GM18526 (cell line): Measurements from ENCODE around the gene KDM3A.

Source experiments
- POLR2A ChIP-seq: IDR thresholded peaks from 3 replicates; pipeline ENCODE4 v1.6.1; 2011; ENCODE audit not compliant: insufficient read length; ENCODE audit errors: extremely low read depth

Gene KDM3A

DNA sequence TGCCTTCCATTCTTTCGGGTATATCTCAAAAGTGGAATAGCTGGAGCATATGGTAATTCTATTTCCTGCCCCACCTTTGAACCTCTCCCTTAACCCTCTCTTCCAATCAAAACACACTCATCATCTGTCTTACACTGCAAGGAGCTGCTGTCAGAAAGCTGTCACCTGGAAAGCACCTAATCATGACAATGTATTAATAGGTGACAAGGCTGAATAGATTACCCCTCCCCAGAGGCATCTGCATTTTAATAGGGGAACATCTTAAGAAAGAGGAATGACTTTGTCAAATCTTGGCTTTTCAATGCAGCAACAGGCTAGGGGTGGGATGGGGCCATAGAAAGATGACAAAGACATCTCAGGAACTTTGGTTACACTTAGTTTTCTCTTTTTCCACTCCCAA is 80.8 kb downstream of the KDM3A start:
- no peak for TF ChIP-seq POLR2A

DNA sequence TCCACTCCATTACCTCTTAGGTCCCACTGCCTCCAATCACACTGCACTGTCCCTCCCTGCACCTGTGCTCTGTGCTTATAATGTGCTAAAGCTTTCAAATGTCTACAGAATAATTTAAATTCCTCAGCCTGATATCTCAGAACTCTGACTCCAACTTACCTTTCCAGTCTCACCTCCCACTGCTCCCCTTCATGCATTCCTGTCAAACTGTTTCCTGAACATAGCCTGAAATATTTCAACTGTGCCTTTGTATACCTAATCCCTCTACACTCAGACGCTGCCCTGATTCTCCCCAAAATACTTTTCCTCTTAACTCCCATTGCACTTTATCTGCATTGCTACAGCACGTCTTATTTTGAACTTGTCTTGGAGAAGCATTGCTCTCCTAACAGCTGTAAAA is 81.5 kb downstream of the KDM3A start:
- no peak for TF ChIP-seq POLR2A

DNA sequence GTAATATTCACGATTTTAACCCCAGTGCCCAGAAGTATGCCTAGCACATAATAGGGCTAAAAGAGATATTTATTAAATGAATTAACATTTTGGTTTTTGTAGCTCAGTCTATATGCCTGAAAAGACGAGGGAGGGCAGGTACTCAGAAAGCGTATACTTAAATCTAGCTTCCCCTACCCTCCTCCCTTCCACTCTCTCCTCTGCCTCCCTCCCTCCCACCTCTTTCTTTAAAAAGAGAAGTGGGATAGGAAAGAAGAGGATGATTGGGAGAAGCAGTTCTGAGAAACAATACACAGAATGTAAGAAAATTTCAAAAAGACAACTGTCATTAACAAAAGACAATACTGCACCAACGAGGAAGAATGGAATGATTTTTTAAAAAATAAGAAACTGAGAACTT is 82.3 kb downstream of the KDM3A start:
- no peak for TF ChIP-seq POLR2A

DNA sequence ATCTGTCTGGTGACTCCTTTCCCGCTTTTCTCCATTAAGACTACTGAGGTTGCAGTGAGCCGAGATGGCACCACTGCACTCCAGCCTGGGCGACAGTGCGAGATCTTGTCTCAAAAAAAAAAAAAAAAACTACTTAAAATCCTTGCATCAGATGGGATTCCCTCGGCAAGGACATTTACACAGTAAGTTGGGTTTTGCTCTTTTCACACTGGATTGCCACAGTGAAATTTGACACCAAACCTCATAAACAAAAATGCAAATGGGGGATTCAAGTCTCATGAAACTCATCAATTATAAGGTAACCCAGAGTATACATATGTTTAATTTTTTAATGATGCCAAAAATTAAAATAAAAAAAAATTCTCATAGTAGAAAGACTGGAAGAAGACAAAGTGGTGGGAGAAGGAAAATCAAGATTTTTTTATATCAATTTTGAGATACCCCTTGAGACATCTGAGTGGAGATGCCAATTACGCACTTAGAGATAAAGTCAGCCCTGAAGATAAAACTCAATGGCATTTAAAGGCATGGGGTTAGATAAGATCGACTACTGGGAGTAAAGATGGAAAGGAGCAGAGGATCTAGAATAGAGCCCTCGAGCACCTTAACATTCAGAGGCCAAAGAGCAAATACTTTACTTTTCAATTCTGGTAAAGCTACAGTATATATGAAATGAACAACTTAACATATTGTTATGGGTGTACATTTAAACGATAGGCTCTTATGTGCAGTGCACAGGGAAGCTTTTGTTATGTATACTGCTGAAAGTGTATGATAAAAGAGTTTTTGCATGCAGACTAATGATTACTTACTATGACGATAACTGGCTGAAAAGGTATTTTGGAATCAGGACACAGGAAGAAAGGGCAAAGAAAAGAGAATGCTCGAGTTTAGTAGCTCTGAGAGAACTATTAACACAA is 84.5 kb downstream of the KDM3A start:
- TF ChIP-seq POLR2A, result no peak

- no peak for TF ChIP-seq POLR2A
Observed at GRCh38 chr2:86533589-86533988, 92.4 kb downstream of the KDM3A start.

GRCh38 chr2:86541334-86541733 is 100.2 kb downstream of the KDM3A start:
- no peak for TF ChIP-seq POLR2A
